KOPT-K1 (cell line): ENCODE results near the gene DOLK.

Experiments
- H3K27ac ChIP-seq: fragments of 200-600 bp; sonication (generic); 2 replicates; pipeline ENCODE4 v1.5.1; 2016; ENCODE audit warnings: antibody characterized with exemption, mild to moderate bottlenecking, low read depth, low read length; ENCODE audit not compliant: poor library complexity, severe bottlenecking
- H3K36me3 ChIP-seq: fragments of 200-600 bp; sonication (generic); 2 replicates; pipeline ENCODE4 v1.5.1; 2017; ENCODE audit warnings: antibody characterized with exemption, mild to moderate bottlenecking, low read length, moderate library complexity; ENCODE audit not compliant: insufficient read depth
- H3K9me3 ChIP-seq: fragments of 200-600 bp; sonication (generic); 2 replicates; pipeline ENCODE4 v1.5.1; 2017; ENCODE audit warnings: antibody characterized with exemption, low read length, mild to moderate bottlenecking; ENCODE audit not compliant: insufficient read depth, poor library complexity, severe bottlenecking

The DOLK gene

DNA sequence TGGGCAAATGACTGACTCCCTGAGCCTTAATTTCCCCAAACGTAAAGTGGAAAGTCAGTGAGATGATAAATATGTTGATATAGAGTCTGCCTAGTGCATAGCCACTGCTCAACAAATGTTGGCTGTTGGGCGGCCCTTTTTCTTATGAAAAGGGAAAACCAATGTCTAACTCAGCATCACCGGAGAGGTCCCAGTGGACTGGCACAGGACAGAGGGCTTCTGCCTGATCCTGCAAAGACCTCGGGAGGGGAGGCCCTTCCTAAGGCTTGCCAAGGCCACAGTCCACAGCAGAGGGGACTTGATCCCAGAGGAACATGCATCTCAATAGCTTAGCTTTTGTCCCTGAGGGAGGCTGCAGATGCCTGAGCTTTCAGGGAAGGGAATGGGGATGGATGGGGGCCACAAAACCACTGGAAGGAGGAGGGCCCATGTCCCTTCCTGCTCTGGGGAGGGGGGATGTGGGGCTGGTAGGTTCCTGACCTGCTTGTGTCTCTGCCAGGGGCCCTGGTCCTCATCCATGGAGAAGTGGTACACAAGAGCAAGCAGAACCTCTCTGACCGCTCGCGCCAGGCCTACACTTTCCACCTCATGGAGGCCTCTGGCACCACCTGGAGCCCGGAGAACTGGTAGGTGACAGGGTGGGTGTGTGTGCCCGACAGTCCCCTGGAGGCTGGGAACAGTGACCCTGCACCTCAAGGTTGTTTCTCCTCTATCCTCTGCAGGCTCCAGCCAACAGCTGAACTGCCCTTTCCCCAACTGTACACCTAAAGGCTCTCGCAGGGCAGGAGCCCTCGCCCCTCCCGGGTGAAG is 6.3 kb downstream of the DOLK start:
- no peaks in the 10 kb centered on the region for H3K36me3 ChIP-seq
- H3K9me3 ChIP-seq = no peaks in the 10 kb centered on the region
- no peak overlapping the region for H3K27ac ChIP-seq

DNA sequence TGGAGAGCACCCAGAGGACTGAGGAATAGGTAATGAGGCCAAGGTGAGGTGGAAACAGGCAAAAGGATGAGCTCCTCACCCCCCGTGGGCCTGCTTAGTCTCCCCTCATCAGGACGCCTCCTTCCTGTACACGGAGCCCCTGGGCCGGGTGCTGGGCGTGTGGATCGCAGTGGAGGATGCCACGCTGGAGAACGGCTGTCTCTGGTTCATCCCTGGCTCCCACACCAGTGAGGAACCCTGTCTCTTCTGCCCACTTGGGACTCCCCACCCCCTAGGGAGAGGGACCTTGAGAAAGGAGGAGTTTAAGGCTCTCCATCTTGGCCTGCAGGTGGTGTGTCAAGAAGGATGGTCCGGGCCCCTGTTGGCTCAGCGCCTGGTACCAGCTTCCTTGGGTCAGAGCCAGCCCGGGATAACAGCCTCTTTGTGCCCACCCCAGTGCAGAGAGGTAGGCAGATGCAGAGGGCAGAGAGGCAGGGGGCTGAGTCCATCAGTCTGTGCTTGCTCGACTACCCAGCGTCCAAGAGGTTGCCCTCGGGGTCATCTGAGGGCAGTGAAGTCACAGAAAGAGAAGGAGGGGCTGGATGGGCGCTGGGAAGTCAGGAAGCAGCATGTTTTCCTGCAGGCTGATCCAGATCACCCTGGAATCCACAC is 7.0 kb downstream of the DOLK start:
- no peaks in the 10 kb centered on the region for H3K36me3 ChIP-seq
- H3K27ac ChIP-seq = no peak overlapping the region
- no peaks in the 10 kb centered on the region for H3K9me3 ChIP-seq

DNA sequence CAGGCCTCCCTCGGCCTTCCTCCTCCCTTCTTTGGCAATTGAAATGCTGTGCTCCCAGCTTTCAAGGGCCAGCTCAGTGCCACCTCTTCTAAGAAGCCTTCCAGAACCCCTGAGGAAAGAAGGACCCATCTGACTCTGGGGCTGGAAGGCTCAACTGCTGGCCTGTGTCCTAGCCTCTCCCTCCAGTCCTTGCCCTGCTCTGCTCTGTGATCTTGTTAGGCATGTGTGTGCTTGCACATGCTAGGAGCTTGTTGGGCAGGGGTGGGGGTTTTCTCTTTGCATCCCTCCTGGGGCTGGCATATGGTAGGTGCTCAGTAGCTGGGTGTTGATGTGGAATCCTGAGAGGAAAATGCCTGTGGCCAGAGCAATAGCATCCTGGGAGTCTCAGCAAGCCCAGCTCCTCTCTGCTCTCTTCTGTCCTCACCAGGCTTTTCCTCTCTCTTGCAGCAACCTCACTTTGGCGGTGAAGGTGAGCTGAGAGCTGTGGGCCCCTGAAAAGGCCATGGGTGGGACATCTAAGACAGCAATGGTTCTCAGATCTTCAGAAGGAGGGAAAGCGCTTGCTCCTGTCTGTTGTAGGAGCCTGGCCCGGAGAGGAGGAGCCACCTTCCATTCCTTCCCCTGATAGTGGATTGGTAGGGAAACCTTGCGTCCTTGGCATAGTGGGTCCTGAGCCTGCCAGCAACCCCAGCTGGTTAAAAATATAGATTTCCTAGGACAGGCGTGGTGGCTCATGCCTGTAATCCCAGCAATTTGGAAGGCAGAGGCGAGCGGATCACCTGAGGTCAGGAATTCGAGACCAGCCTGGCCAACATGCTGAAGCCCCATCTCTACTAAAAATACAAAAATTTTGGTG is 9.9 kb downstream of the DOLK start:
- Histone ChIP-seq H3K36me3 (no peaks in the 10 kb centered on the region), H3K9me3 (no peaks in the 10 kb centered on the region), H3K27ac (no peak overlapping the region)

DNA sequence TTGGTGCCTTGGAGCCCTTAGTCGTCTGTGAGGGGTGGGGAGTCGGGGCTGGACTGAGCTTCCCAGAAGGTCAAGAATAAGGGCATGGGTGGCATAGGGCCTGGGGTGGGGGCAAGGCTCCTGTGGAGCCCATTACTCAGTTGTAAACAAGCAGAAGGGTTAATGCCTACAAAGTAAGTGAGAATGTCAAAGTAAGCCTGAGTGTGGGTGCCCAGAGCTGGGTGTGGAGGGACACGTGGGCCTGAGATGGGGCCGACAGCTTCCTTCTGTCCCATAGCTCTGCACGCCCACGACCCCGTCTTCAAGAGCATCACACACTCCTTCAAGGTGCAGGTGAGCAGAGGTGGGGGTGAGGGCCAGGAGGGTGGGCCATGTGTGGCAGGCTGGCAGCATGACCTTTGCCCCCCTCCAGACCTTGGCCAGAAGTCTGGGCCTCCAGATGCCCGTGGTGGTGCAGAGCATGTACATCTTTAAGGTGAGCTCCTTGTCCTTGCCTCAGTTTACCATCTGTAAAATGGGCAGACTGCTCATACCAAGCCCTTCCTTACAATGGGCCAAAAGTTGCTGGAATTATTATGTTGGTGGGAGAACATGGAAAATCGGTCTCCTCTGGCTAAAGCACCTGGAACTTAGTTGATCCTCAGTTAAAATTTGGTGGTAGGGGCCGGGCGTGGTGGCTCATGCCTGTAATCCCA is 11.1 kb downstream of the DOLK start:
- Histone ChIP-seq H3K36me3 (no peaks in the 10 kb centered on the region), H3K27ac (no peak overlapping the region), H3K9me3 (no peaks in the 10 kb centered on the region)

DNA sequence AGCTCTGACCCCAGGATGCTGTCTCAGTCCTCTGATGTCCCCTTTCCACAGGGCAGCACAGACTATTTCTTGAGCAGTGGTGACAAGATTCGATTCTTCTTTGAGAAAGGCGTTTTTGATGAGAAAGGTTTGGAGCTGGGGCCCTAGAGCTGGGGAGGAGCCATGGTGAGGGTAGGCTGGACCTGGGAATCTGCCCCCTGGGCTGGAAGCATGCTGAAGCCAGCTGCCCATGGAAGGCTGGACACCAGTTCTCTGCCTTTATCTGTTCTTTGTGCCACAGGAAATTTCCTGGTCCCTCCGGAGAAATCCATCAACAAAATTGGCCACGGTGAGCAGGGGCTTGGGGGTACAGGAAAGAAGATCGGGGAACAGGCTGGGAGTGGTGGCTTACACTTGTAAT is 13.7 kb downstream of the DOLK start:
- no peaks in the 10 kb centered on the region for H3K36me3 ChIP-seq
- no peak overlapping the region for H3K27ac ChIP-seq
- no peaks in the 10 kb centered on the region for H3K9me3 ChIP-seq

DNA sequence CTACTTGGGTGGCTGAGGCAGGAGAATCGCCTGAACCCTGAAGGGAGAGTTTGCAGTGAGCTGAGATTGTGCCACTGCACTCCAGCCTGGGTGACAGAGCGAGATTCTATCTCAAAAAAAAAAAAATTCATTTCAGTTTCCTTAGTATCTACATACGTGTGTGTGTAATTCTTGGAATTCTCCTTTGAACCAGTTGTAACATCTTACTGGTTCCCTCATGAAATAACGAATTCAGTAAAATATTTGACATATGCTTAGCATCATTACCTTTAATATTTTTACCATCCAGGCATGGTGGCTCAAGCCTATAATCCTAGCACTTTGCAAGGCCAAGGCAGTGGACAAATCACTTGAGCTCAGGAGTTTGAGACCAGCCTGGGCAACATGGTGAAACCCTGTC is 17.8 kb downstream of the DOLK start:
- Histone ChIP-seq H3K27ac (no peak overlapping the region), H3K9me3 (no peaks in the 10 kb centered on the region), H3K36me3 (no peaks in the 10 kb centered on the region)

DNA sequence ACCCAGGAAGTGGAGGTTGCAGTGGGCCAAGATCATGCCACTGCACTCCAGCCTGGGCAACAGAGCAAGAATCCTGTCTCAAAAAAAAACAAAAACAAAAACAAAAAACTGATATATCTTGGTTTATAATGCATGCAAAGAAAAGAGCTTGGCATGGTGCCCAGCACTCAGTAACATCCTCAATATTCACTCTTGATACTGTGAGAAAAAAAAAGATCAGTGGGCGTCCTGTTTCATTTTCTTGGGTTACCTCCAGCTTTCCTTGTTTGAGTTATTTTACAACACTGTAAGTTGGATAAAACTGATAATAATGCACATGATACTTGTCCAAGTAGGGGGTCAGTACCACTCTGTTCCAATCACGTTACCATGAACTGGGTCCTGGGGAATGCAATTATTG is 18.8 kb downstream of the DOLK start:
- Histone ChIP-seq H3K9me3 (no peaks in the 10 kb centered on the region), H3K27ac (no peak overlapping the region), H3K36me3 (no peaks in the 10 kb centered on the region)

DNA sequence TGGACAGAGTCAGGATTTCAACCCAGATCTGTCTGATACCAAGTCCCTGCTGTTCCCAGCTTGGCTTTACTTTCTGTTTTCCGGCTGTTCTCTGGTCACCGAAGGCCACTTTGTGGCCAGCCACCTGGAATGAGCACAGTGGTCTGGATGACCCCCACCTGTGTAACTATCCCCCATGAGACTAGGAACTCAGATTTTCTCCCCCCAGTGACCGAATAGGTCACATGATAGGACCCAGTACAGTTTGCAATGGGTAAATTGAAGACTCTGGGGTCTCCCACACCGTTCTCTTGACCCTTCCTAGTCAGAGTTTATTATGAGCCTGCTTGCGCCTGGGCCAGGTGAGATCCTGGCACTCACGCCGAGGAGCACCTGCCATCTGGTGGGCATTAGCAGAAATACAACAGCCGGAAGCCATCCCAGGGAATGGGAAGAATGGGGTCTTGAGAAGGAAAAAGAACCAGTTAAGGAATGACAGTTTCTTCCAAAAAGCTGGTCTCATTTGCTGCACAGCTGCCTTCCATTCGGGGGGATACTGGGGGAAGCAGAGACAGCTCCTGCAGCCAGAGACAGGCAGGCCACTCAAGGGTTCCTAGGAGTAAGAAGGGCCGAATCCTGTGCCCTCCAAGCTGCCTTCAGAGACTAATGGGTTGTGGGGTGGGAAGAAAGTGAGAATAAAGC is 19.5 kb downstream of the DOLK start:
- H3K36me3 ChIP-seq = no peaks in the 10 kb centered on the region
- H3K27ac ChIP-seq = no peak overlapping the region
- no peaks in the 10 kb centered on the region for H3K9me3 ChIP-seq

DNA sequence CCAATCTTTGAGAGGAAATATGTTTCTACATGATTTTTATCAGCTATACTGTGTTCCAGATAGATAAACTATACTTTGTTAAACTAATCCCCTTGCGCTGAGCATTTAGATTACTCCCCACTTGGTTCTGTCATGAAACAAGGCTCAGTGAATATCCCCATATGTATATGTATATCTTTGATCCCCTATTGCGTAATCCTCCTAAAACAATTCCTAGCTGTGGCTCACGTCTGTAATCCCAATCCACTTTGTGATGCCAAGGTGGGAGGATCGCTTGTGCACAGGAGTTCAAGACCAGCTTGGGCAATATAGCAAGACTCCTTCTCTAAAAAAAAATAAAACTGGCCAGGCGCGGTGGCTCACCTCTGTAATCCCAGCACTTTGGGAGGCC is 23.9 kb downstream of the DOLK start:
- H3K27ac ChIP-seq = no peak overlapping the region
- no peaks in the 10 kb centered on the region for H3K9me3 ChIP-seq
- H3K36me3 ChIP-seq = no peaks in the 10 kb centered on the region

DNA sequence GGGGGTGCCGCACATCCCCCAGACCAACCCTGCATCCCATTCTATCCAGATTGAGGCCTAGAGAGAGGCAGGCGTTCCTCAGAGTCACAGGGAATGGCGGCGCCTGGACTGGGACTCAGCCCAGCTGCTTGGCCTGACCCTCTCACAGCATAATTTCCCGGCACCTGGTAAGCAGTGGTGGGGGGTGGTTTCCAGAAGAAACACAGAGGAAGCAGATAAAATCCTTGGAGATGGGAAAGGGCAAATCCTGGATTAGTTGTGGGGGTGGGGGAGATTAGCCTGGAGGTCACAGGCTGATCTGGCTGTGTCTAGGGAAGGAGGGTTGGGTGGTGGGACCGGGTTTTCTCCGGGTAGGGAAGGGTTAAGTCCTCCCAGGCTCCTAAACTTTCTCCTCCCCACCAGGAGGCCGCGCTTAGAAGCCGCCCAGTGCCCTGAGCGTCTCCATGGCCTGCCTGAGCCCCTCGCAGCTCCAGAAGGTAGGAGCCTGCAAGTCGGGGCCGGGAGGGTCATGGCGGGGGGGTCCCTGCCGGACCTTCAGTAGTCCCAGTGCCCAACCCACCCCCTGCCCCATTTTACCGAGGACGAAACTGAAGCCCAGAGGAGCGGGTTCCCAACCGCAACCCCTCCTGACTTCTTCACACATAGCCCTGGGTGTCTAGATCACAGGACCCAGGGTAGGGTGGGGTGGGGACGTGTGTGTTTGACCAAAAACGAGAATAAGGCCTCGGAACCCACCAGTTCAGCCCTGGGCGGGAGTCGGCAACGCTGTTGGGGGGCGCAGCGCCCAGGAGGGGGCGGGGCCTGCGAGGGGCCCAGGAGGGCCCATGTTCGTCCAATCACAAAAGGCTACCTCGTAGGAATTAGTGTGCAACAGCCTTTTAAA is 25.3 kb downstream of the DOLK start:
- Histone ChIP-seq H3K27ac (no peak overlapping the region), H3K9me3 (no peaks in the 10 kb centered on the region), H3K36me3 (peaks cover 12% of the 10 kb centered on the region; the same call in 1 of the 2 replicates)

DNA sequence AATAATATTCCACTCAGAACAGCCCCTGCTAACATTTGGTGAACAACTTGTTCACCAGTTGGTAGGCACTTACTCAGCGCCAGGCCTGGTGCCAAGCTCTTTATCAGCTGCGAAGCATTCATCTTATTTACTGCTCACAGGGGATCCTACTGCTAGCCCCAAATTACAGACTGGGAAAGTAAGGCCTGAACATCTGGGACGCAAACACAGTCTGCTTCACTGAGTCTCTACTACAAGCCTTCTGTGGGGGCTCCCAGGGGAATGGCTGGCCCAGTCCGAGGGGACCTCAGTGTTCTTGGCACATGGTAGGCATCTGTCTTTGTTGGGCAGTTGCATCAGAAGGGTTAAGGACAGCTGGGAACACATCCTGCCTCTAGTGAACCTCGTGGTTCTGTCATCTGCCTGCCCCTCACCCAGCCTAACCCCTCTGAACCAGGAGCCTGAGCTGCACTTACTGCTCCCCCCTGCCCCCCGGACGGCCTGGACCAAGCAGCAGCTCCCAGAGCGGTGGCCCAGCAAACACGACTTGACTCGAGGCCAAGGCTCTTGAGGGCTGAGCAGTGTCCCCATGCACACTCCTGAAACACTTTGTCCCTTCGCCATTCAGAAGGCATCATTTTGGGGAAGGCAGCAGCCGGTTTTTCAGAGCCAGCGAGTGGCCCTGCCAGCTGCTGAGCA is 26.9 kb downstream of the DOLK start, which contains the start of gene PHYHD1:
Gene PHYHD1 (plus strand): TSS at position 602 of the 678 bp plus-strand sequence. CDS start 1,342 bp downstream, outside the sequence.
- no peaks in the 10 kb centered on the region for H3K9me3 ChIP-seq
- H3K36me3 ChIP-seq = peaks cover 21% of the 10 kb centered on the region; the same call in 1 of the 2 replicates
- H3K27ac ChIP-seq = no peak within 1 kb of the TSS

DNA sequence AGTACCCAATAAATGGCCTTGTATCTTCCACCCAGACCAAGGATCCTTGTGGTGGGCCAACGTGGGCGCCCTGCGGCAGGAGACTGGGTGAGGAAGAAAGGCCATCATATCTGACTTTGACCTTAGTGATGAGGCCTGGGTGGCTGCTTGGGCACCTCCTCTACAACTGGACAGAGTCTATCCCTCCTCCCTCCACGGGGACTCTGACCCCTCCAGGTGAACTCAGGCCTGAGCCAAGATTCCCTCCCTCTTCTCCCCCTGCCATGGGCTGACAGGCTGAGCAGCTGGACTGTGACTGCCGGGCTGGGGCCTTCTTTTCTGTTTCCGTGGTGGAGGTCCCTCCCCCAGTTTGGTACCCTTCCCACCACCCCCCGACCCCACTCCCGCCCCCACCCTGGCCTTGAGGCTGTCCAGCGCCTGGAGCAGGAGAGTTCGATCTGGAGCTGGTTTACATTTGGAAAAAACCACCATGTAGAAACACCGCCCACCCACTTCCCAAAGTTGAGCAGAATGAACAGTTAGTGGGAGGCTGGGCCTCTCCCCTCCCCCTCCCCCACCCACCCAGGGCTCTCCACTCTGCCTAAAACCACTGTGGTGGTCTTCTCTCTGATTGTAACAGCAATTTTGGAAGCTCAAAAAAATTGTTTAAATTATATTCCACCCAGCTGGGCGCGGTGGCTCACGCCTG is 27.9 kb downstream of the DOLK start:
- H3K9me3 ChIP-seq = no peaks in the 10 kb centered on the region
- no peak overlapping the region for H3K27ac ChIP-seq
- H3K36me3 ChIP-seq = peaks cover 25% of the 10 kb centered on the region; the same call in 1 of the 2 replicates

DNA sequence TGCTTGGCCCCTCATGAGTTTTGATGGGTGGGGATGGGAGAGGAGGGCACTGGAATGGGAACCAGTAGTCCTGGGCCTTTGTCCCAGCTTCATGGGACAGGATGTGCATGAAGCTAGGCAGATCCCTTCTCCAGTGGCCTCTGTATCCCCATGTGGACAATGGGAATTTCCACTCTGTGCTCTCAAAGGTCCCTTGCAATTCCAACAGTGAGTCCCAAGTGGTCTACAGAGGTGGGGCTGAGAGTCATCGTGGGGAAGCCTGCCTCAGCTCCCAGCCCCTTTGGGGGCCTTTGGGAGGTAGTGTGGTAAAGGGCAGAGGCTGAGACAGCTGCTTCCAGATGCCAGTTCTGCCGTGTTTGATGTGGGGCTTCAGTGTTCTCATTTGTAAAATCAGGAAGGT is 28.5 kb downstream of the DOLK start:
- H3K9me3 ChIP-seq = no peaks in the 10 kb centered on the region
- peaks cover 31% of the 10 kb centered on the region; the same call in 1 of the 2 replicates for H3K36me3 ChIP-seq
- H3K27ac ChIP-seq = no peak overlapping the region
